H1 (cell line): Measurements from ENCODE around the gene HOMER3. TPM values are rescaled to one million over a fixed set of nuclear protein-coding genes. Genes with fewer than 3 reads are reported as not detected.

Experiments used
- CTCF ChIA-PET: fragments of 300-600 bp; sonication (Branson Sonifier 250); formaldehyde crosslinking; loops from one replicate; lab custom pipeline; 2021; ENCODE audit not compliant: partially characterized antibody; lab: Charles Lee
- POLR2A ChIA-PET: fragments of 300-600 bp; sonication (Branson Sonifier 250); formaldehyde crosslinking; loops from one replicate; lab custom pipeline; 2021; ENCODE audit warnings: inconsistent platforms; ENCODE audit not compliant: partially characterized antibody; lab: Charles Lee
- DNase-seq, 2 experiments: peaks; one replicate each; pipeline versions ENCODE4 v3.0.0 to v3.0.0-alpha.2; 2010 to 2022; ENCODE audit warnings: low spot score in 2 of 2, low read depth in 1 of 2, mixed read lengths in 1 of 2
- FAIRE-seq: peaks from 2 replicates; lab custom pipeline; 2011; peaks lifted over from hg19 to GRCh38; lab: Jason Lieb, UNC
- H2AFZ ChIP-seq: 2 replicates; pipeline ENCODE4 v1.8.1; 2012; ENCODE audit warnings: low read length, inconsistent platforms
- H2AK5ac ChIP-seq: 2 replicates; pipeline ENCODE4 v1.6.1; 2013; ENCODE audit warnings: low read depth, low read length
- H2BK120ac ChIP-seq: replicated peaks from 2 replicates; pipeline ENCODE3; 2013; ENCODE audit warnings: low read depth, low read length, inconsistent platforms
- H2BK12ac ChIP-seq: 2 replicates; pipeline ENCODE4 v1.6.1; 2013; ENCODE audit warnings: low read depth, low read length
- H2BK15ac ChIP-seq: 2 replicates; pipeline ENCODE4 v1.6.1; 2013; ENCODE audit warnings: low read length
- H2BK20ac ChIP-seq: 2 replicates; pipeline ENCODE4 v1.6.1; 2013; ENCODE audit warnings: low read length
- H2BK5ac ChIP-seq: 2 replicates; pipeline ENCODE4 v1.6.1; 2013; ENCODE audit warnings: low read depth, low read length
- H3K14ac ChIP-seq: 2 replicates; pipeline ENCODE4 v1.6.1; 2013; ENCODE audit warnings: inconsistent platforms; ENCODE audit not compliant: insufficient read length
- H3K18ac ChIP-seq: 2 replicates; pipeline ENCODE4 v1.6.1; 2013; ENCODE audit warnings: low read length; ENCODE audit errors: extremely low read depth
- H3K23ac ChIP-seq: 2 replicates; pipeline ENCODE4 v1.6.1; 2013; ENCODE audit warnings: inconsistent platforms; ENCODE audit not compliant: insufficient read length
- H3K23me2 ChIP-seq: 2 replicates; pipeline ENCODE4 v1.6.1; 2013; ENCODE audit warnings: low read depth, low read length
- H3K27ac ChIP-seq: 2 replicates; pipeline ENCODE4 v1.6.1; 2011; ENCODE audit warnings: low read depth, low read length, inconsistent platforms
- H3K27me3 ChIP-seq, 4 experiments: replicated peaks in 1 of 4; 1 replicate in 1 of 4; 2 replicates in 3 of 4; pipeline versions ENCODE4 v1.6.1 to v1.8.1; 2011 to 2013; ENCODE audit warnings: low read length in 3 of 4, mild to moderate bottlenecking in 3 of 4, inconsistent platforms in 2 of 4, mixed read lengths in 2 of 4, moderate library complexity in 1 of 4; ENCODE audit not compliant: control insufficient read depth in 3 of 4, insufficient read depth in 3 of 4; ENCODE audit errors: extremely low read depth in 1 of 4
- H3K36me3 ChIP-seq, 4 experiments: 2 replicates each; pipeline versions ENCODE4 v1.6.1 to v1.8.1; 2011 to 2013; ENCODE audit warnings: mild to moderate bottlenecking in 4 of 4, low read length in 3 of 4, moderate library complexity in 2 of 4, control low read depth in 1 of 4, inconsistent platforms in 1 of 4; ENCODE audit not compliant: insufficient read depth in 4 of 4, control insufficient read depth in 2 of 4
- H3K4ac ChIP-seq: replicated peaks from 2 replicates; pipeline ENCODE3; 2013; ENCODE audit warnings: low read length, low read depth, mixed read lengths, inconsistent platforms; ENCODE audit not compliant: insufficient read length
- H3K4me1 ChIP-seq, 4 experiments: replicated peaks in 1 of 4; 1 replicate in 1 of 4; 2 replicates in 3 of 4; pipeline versions ENCODE4 v1.6.1 to v1.8.1; 2011 to 2013; ENCODE audit warnings: low read length in 3 of 4, inconsistent platforms in 2 of 4, mixed read lengths in 1 of 4; ENCODE audit not compliant: insufficient read depth in 4 of 4, control insufficient read depth in 3 of 4
- H3K4me2 ChIP-seq, 2 experiments: 2 replicates each; pipeline versions ENCODE4 v1.6.1 to v1.8.1; 2011 to 2013; ENCODE audit warnings: low read depth in 2 of 2, low read length in 2 of 2, control low read depth in 1 of 2, inconsistent platforms in 1 of 2, mild to moderate bottlenecking in 1 of 2; ENCODE audit not compliant: insufficient read depth in 1 of 2
- H3K4me3 ChIP-seq, 4 experiments: fragments of 200-600, 300-600 bp in 1 of 4; sonication (generic), shearing (Covaris generic), sonication (Bioruptor Twin) in 1 of 4; 2 replicates each; pipeline versions ENCODE4 v1.5.1 to v1.8.1; 2011 to 2016; ENCODE audit warnings: low read length in 4 of 4, low read depth in 3 of 4, control low read depth in 2 of 4, inconsistent platforms in 2 of 4, mild to moderate bottlenecking in 2 of 4, mixed read lengths in 1 of 4, moderate library complexity in 1 of 4; ENCODE audit not compliant: insufficient read depth in 2 of 4; ENCODE audit errors: extremely low read depth in 1 of 4
- H3K56ac ChIP-seq: replicated peaks from 2 replicates; pipeline ENCODE3; 2013; ENCODE audit warnings: low read depth, mild to moderate bottlenecking, mixed read lengths, low read length, inconsistent platforms; ENCODE audit not compliant: insufficient read length
- H3K79me1 ChIP-seq: 2 replicates; pipeline ENCODE4 v1.6.1; 2013; ENCODE audit warnings: low read depth, low read length, control low read depth
- H3K79me2 ChIP-seq, 2 experiments: 2 replicates each; pipeline versions ENCODE4 v1.6.1 to v1.8.1; 2012 to 2013; ENCODE audit warnings: low read length in 2 of 2, mild to moderate bottlenecking in 2 of 2, inconsistent platforms in 1 of 2; ENCODE audit not compliant: insufficient read depth in 2 of 2, control insufficient read depth in 1 of 2
- H3K9ac ChIP-seq, 4 experiments: replicated peaks in 1 of 4; 1 replicate in 1 of 4; 2 replicates in 3 of 4; pipeline versions ENCODE4 v1.6.1 to v1.8.1; 2011 to 2013; ENCODE audit warnings: low read depth in 3 of 4, low read length in 3 of 4, control low read depth in 2 of 4, mild to moderate bottlenecking in 2 of 4, moderate library complexity in 2 of 4, inconsistent platforms in 1 of 4; ENCODE audit errors: extremely low read depth in 1 of 4
- H3K9me3 ChIP-seq, 2 experiments: 2 replicates each; pipeline versions ENCODE4 v1.6.1 to v1.8.1; 2012 to 2013; ENCODE audit warnings: mild to moderate bottlenecking in 2 of 2, moderate library complexity in 2 of 2, control low read depth in 1 of 2, inconsistent platforms in 1 of 2, low read depth in 1 of 2, low read length in 1 of 2, mixed read lengths in 1 of 2; ENCODE audit not compliant: insufficient read depth in 2 of 2
- H4K20me1 ChIP-seq, 2 experiments: replicated peaks in 1 of 2; 2 replicates each; pipeline versions ENCODE3 to v1.8.1; 2011 to 2013; ENCODE audit warnings: inconsistent platforms in 2 of 2, low read length in 2 of 2, mild to moderate bottlenecking in 1 of 2; ENCODE audit not compliant: insufficient read depth in 2 of 2, control insufficient read depth in 1 of 2
- H4K5ac ChIP-seq: 2 replicates; pipeline ENCODE4 v1.6.1; 2013; ENCODE audit warnings: low read length, low read depth, mixed read lengths, inconsistent platforms; ENCODE audit not compliant: insufficient read length
- H4K8ac ChIP-seq: 2 replicates; pipeline ENCODE4 v1.8.0; 2013; ENCODE audit warnings: mild to moderate bottlenecking, moderate library complexity, low read length, inconsistent platforms; ENCODE audit not compliant: insufficient read depth; ENCODE audit errors: extremely low read depth
- H4K91ac ChIP-seq: replicated peaks from 2 replicates; pipeline ENCODE3; 2013; ENCODE audit warnings: low read length, mixed read lengths, inconsistent platforms; ENCODE audit not compliant: insufficient read length
- CHD2 ChIP-seq: IDR thresholded peaks from 2 replicates; pipeline ENCODE4 v1.6.1; 2012; ENCODE audit warnings: low read length, improper control_type of control experiment
- CREB1 ChIP-seq: IDR thresholded peaks from 2 replicates; pipeline ENCODE4 v1.6.1; 2012; ENCODE audit warnings: inconsistent platforms
- FOSL1 ChIP-seq: IDR thresholded peaks from 2 replicates; pipeline ENCODE4 v1.6.1; 2011; ENCODE audit warnings: mild to moderate bottlenecking, low read depth, low read length, moderate library complexity; ENCODE audit not compliant: insufficient read depth
- GABPA ChIP-seq: IDR thresholded peaks from 2 replicates; pipeline ENCODE4 v1.6.1; 2011; ENCODE audit warnings: mild to moderate bottlenecking, low read length, moderate library complexity, borderline replicate concordance; ENCODE audit not compliant: insufficient read depth
- HDAC6 ChIP-seq: IDR thresholded peaks from one replicate; pipeline ENCODE4 v1.7.1; 2012; ENCODE audit warnings: low read depth, mild to moderate bottlenecking, inconsistent platforms, low read length, moderate library complexity
- KDM1A ChIP-seq: fragments of 200-600, 300-600 bp; sonication (generic); IDR thresholded peaks from 2 replicates; pipeline ENCODE4 v1.7.1; 2016; ENCODE audit warnings: mild to moderate bottlenecking, low read length, borderline replicate concordance
- KDM4A ChIP-seq: IDR thresholded peaks from one replicate; pipeline ENCODE4 v1.7.1; 2012; ENCODE audit warnings: low read depth, mild to moderate bottlenecking, moderate library complexity, low read length, inconsistent platforms; ENCODE audit not compliant: severe bottlenecking
- POU5F1 ChIP-seq: IDR thresholded peaks from 2 replicates; pipeline ENCODE4 v1.6.1; 2011; ENCODE audit warnings: low read depth, mild to moderate bottlenecking, low read length, moderate library complexity
- SIRT6 ChIP-seq: IDR thresholded peaks from one replicate; pipeline ENCODE4 v1.7.1; 2012; ENCODE audit warnings: low read length, inconsistent platforms
- SIX5 ChIP-seq: IDR thresholded peaks from 2 replicates; pipeline ENCODE4 v1.6.1; 2011; ENCODE audit warnings: mild to moderate bottlenecking, low read depth, low read length
- USF2 ChIP-seq: IDR thresholded peaks from 2 replicates; pipeline ENCODE4 v1.6.1; 2011; ENCODE audit warnings: low read length, improper control_type of control experiment
- WGBS, 2 experiments: shearing (Covaris generic) in 1 of 2; methylation state at CpG; one replicate each; pipeline versions ENCODE4 v1.1.6 to v1.1.7; 2013 to 2015; ENCODE audit warnings: low lambda C conversion rate in 2 of 2, mixed read lengths in 2 of 2, inconsistent platforms in 1 of 2, low coverage in 1 of 2, missing lambda C conversion rate in 1 of 2; ENCODE audit not compliant: insufficient replicate concordance in 2 of 2, insufficient coverage in 1 of 2, insufficient read length in 1 of 2; ENCODE audit errors: extremely low coverage in 1 of 2, missing lambda C conversion rate in 1 of 2; 5-methylcytosine and 5-hydroxymethylcytosine counted together
- polyA plus RNA-seq, 7 experiments: library from polyadenylated mRNA; depleted of rRNA in 3 of 7; stranded (reverse) in 5 of 7; unstranded in 2 of 7; fragments of >200 nt in 5 of 7; fragments of 200-250 nt in 2 of 7; gene quantifications; 1 replicate in 5 of 7; 2 replicates in 1 of 7; 4 replicates in 1 of 7; pipeline versions ENCODE4 v1.2.1 to v1.2.3, GENCODE V29; 2011 to 2013; ENCODE audit warnings: missing spikeins in 2 of 7, mixed read lengths in 2 of 7
- total RNA-seq: library from RNA; stranded (reverse); fragmentation: NEBNext Ultra II Directional; extraction: Animal tissue kit (Norgen Biotek cat#: 25700); gene quantifications from 2 replicates; pipeline ENCODE4 v1.2.1, GENCODE V29; 2021
- TF ChIP-seq, protein P1 (sequence below): IDR thresholded peaks from 2 replicates; pipeline ENCODE4 v1.6.1; 2011; ENCODE audit warnings: low read depth, mild to moderate bottlenecking, low read length; ENCODE audit not compliant: insufficient read depth

HOMER3 gene
- total and polyA plus RNA-seq, 2 of the 8 experiments (the other 6 are each of a cell fraction or from before 2014, with no cell fraction given): 28.3 to 41.6 TPM

- peaks cover 6% of the 10 kb centered on the region for H3K79me1 ChIP-seq
- no peak overlapping the region for H2BK20ac ChIP-seq
- H3K23me2 ChIP-seq: peaks cover 7% of the 10 kb centered on the region
- H3K9me3 ChIP-seq: no peaks in the 10 kb centered on the region
- ChIA-PET CTCF (interaction anchor here (1.9 kb wide), 1 partner anchor 12 kb away, joined by 5 read pairs; no protein-coding TSS in a partner anchor), POLR2A (interaction anchor here (0.8 to 6.7 kb wide), 6 partner anchors 6 to 30 kb away, joined by 3 to 94 read pairs (median 5); no protein-coding TSS in a partner anchor)
- H3K23ac ChIP-seq: no peak overlapping the region
- H3K18ac ChIP-seq: no peak overlapping the region
- no peak overlapping the region for H2BK5ac ChIP-seq
- no peak overlapping the region for H2AFZ ChIP-seq
- 91% methylated on average over 12 of the region's 15 CpGs; no CpG with 5 or more reads in 1 of the 2 experiments for WGBS, 2 experiments
- no peak overlapping the region for H2AK5ac ChIP-seq
- no peak overlapping the region for H3K9ac ChIP-seq
- H2BK120ac ChIP-seq: no peak overlapping the region
- peaks cover 0 to 6% (median 4%) of the 10 kb centered on the region in 4 experiments; a peak in 6 of 7 replicates for H3K4me1 ChIP-seq
- no peak overlapping the region for H2BK12ac ChIP-seq
- no peak overlapping the region for H3K4me2 ChIP-seq
- H3K4me3 ChIP-seq: no peak overlapping the region
- DNase-seq (no peak), FAIRE-seq (no peak)
- peaks cover 5 to 45% (median 21%) of the 10 kb centered on the region in 4 experiments for H3K36me3 ChIP-seq
- no peak overlapping the region for H4K5ac ChIP-seq
- H2BK15ac ChIP-seq: no peak overlapping the region
- H4K91ac ChIP-seq: no peak overlapping the region
- H4K20me1 ChIP-seq: peaks cover 2 to 25% of the 10 kb centered on the region in 2 experiments
- no peak overlapping the region for H3K14ac ChIP-seq
- H3K27ac ChIP-seq: no peak overlapping the region
- H3K56ac ChIP-seq: no peak overlapping the region
- H3K27me3 ChIP-seq: no peaks in the 10 kb centered on the region
- peaks cover 0 to 9% of the 10 kb centered on the region in 2 experiments; a peak in 2 of 4 replicates for H3K79me2 ChIP-seq
- H3K4ac ChIP-seq: no peak overlapping the region
- H4K8ac ChIP-seq: no peak overlapping the region
- TF ChIP-seq HDAC6: no peak
- TF ChIP-seq SIRT6: no peak
- no peak for TF ChIP-seq POU5F1
- no peak for TF ChIP-seq CHD2
- no peak for TF ChIP-seq USF2
- TF ChIP-seq KDM4A: no peak
- TF ChIP-seq GABPA: no peak
- TF ChIP-seq KDM1A: no peak
- TF ChIP-seq, protein P1, sequence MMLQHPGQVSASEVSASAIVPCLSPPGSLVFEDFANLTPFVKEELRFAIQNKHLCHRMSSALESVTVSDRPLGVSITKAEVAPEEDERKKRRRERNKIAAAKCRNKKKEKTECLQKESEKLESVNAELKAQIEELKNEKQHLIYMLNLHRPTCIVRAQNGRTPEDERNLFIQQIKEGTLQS: no peak
- TF ChIP-seq SIX5: no peak
- TF ChIP-seq CREB1: no peak
- no peak for TF ChIP-seq FOSL1
Observed at GRCh38 chr19:18924684-18925213, 16.3 kb downstream of the HOMER3 start.
